Vagina (tissue), 2 donors: ENCODE data around the gene MBP.

Experiments
- CTCF ChIP-seq, 3 experiments: fragments of 450-650 bp in 2 of 3; fragments of 200-600 bp in 1 of 3; sonication (generic) in 1 of 3; IDR thresholded peaks; one replicate each; pipeline ENCODE4 v1.5.1; 2017 to 2019; ENCODE audit warnings: antibody characterized with exemption in 3 of 3, mild to moderate bottlenecking in 2 of 3, moderate library complexity in 2 of 3
- POLR2A ChIP-seq, 2 donors: fragments of 450-650 bp; IDR thresholded peaks; one replicate each; pipeline ENCODE4 v1.6.1; 2017; ENCODE audit warnings: antibody characterized with exemption in 2 of 2, mild to moderate bottlenecking in 2 of 2, moderate library complexity in 2 of 2

GRCh38 chr18:77015771-77016710, 116.5 kb downstream of the MBP start:
- TF ChIP-seq CTCF (IDR thresholded peaks at IDR 0.05) (no peak), POLR2A (IDR thresholded peaks at IDR 0.05) (no peak)
